Stimulated activated naive B cell treated with anti-CD40 and anti-IgM and Interleukin-4, amounts not matched to agents 10 μg/mL and 1 μg/mL and 100 μg/mL, for 72 hours (primary cell): ENCODE data around the gene C13orf46.
A peak's percentile ranks its signal among the peaks of the same experiment; 100 is the strongest.

ENCODE experiments used
- ATAC-seq, 2 donors: fragments of 150-1000 bp; cut with Tn5 transposase; replicated peaks; 2 replicates each; pipeline ENCODE4 v1.10.0; 2021; ENCODE audit warnings: moderate library complexity in 1 of 2
- DNase-seq: peaks from one replicate; pipeline ENCODE4 v3.0.0; 2021
- H3K27ac Mint-ChIP-seq: one replicate; pipeline ENCODE4 v1.8.0; 2022; ENCODE audit warnings: mild to moderate bottlenecking, mixed read lengths
- H3K27me3 Mint-ChIP-seq, 2 donors: one replicate each; pipeline ENCODE4 v1.8.0; 2022; ENCODE audit warnings: mixed read lengths in 2 of 2
- H3K36me3 Mint-ChIP-seq, 2 donors: one replicate each; pipeline ENCODE4 v1.8.0; 2022; ENCODE audit warnings: mixed read lengths in 2 of 2, mild to moderate bottlenecking in 1 of 2
- H3K4me1 Mint-ChIP-seq, 2 donors: one replicate each; pipeline ENCODE4 v1.8.0; 2022; ENCODE audit warnings: mixed read lengths in 2 of 2, mild to moderate bottlenecking in 1 of 2
- H3K4me3 Mint-ChIP-seq, 2 donors: one replicate each; pipeline ENCODE4 v1.8.0; 2022; ENCODE audit warnings: mild to moderate bottlenecking in 2 of 2, mixed read lengths in 2 of 2, moderate library complexity in 1 of 2
- H3K9me3 Mint-ChIP-seq, 2 donors: one replicate each; pipeline ENCODE4 v1.8.0; 2022; ENCODE audit warnings: mixed read lengths in 2 of 2, mild to moderate bottlenecking in 1 of 2

Gene C13orf46

GRCh38 chr13:113976711-113977684 lies 3.1 kb upstream of the C13orf46 start:
- Mint-ChIP-seq H3K4me1 (peaks cover 2 to 5% of the 10 kb centered on the region in 2 donors), H3K27ac (no peak overlapping the region)
- no peak for DNase-seq

GRCh38 chr13:113975416-113975815 lies 1.5 kb upstream of the C13orf46 start:
- no peak overlapping the region for H3K4me3 Mint-ChIP-seq
- peaks cover 30 to 48% of the 10 kb centered on the region in 2 donors for H3K36me3 Mint-ChIP-seq
- H3K4me1 Mint-ChIP-seq: peaks cover 2 to 5% of the 10 kb centered on the region in 2 donors
- no peak for DNase-seq
- H3K27me3 Mint-ChIP-seq: no peaks in the 10 kb centered on the region
- peaks cover 3 to 5% of the 10 kb centered on the region in 2 donors for H3K9me3 Mint-ChIP-seq
- ATAC-seq: no peak
- H3K27ac Mint-ChIP-seq: no peak overlapping the region

More at GRCh38 chr13:113976711-113977684, 3.1 kb upstream of the C13orf46 start:
- H3K27me3 Mint-ChIP-seq: no peaks in the 10 kb centered on the region
- H3K36me3 Mint-ChIP-seq: peaks cover 40 to 63% of the 10 kb centered on the region in 2 donors
- H3K9me3 Mint-ChIP-seq: peaks cover 3 to 8% of the 10 kb centered on the region in 2 donors
- H3K4me3 Mint-ChIP-seq: no peak overlapping the region
- no peak for ATAC-seq

GRCh38 chr13:113974304-113975281 lies 717 bp upstream of the C13orf46 start:
- ATAC-seq (no peak), DNase-seq (no peak)
- Mint-ChIP-seq H3K4me3 (no peak overlapping the region), H3K4me1 (peaks cover 2 to 5% of the 10 kb centered on the region in 2 donors), H3K9me3 (no peaks in the 10 kb centered on the region), H3K36me3 (peaks cover 23 to 40% of the 10 kb centered on the region in 2 donors), H3K27ac (no peak overlapping the region), H3K27me3 (no peaks in the 10 kb centered on the region)

- H3K36me3 Mint-ChIP-seq: peaks cover 15 to 28% of the 10 kb centered on the region in 2 donors
- H3K27me3 Mint-ChIP-seq: no peaks in the 10 kb centered on the region
- no peak overlapping the region for H3K4me3 Mint-ChIP-seq
- no peaks in the 10 kb centered on the region for H3K9me3 Mint-ChIP-seq
- H3K27ac Mint-ChIP-seq: no peak overlapping the region
- no peak for ATAC-seq
- H3K4me1 Mint-ChIP-seq: peaks cover 2 to 5% of the 10 kb centered on the region in 2 donors
- no peak for DNase-seq
Observed at GRCh38 chr13:113972451-113973217, 1.2 kb downstream of the C13orf46 start.

- ATAC-seq (no peak), DNase-seq (no peak)
- no peaks in the 10 kb centered on the region for H3K9me3 Mint-ChIP-seq
- peaks cover 7 to 19% of the 10 kb centered on the region in 2 donors for H3K36me3 Mint-ChIP-seq
- no peak overlapping the region for H3K4me3 Mint-ChIP-seq
- no peak overlapping the region for H3K27ac Mint-ChIP-seq
- no peaks in the 10 kb centered on the region for H3K27me3 Mint-ChIP-seq
- peaks cover 0 to 4% of the 10 kb centered on the region in 2 donors for H3K4me1 Mint-ChIP-seq
Observed at GRCh38 chr13:113971471-113972231, 2.2 kb downstream of the C13orf46 start.

- Mint-ChIP-seq H3K9me3 (no peaks in the 10 kb centered on the region), H3K36me3 (peaks cover 6 to 14% of the 10 kb centered on the region in 2 donors), H3K27ac (no peak overlapping the region), H3K4me1 (no peaks in the 10 kb centered on the region), H3K4me3 (no peak overlapping the region), H3K27me3 (no peaks in the 10 kb centered on the region)
- DNase-seq: no peak
- no peak for ATAC-seq
Observed at GRCh38 chr13:113970810-113971470, 2.9 kb downstream of the C13orf46 start.

- ATAC-seq (no peak), DNase-seq (no peak)
- H3K9me3 Mint-ChIP-seq: no peaks in the 10 kb centered on the region
- H3K4me3 Mint-ChIP-seq: no peak overlapping the region
- H3K4me1 Mint-ChIP-seq: no peaks in the 10 kb centered on the region
- peak overlapping the region; percentile 21 for H3K27ac Mint-ChIP-seq
- peaks cover 6 to 8% of the 10 kb centered on the region in 2 donors for H3K36me3 Mint-ChIP-seq
- H3K27me3 Mint-ChIP-seq: no peaks in the 10 kb centered on the region
Observed at GRCh38 chr13:113969973-113970611, 3.8 kb downstream of the C13orf46 start.

- Mint-ChIP-seq H3K4me1 (no peaks in the 10 kb centered on the region), H3K9me3 (no peaks in the 10 kb centered on the region), H3K27me3 (no peaks in the 10 kb centered on the region), H3K27ac (no peak overlapping the region), H3K4me3 (no peak overlapping the region), H3K36me3 (peaks cover 6 to 8% of the 10 kb centered on the region in 2 donors)
- no peak for DNase-seq
- ATAC-seq: no peak
Observed at GRCh38 chr13:113969311-113969972, 4.4 kb downstream of the C13orf46 start.

GRCh38 chr13:113968463-113969310 lies 5.2 kb downstream of the C13orf46 start:
- H3K27me3 Mint-ChIP-seq: no peaks in the 10 kb centered on the region
- H3K27ac Mint-ChIP-seq: no peak overlapping the region
- peaks cover 3 to 8% of the 10 kb centered on the region in 2 donors for H3K36me3 Mint-ChIP-seq
- no peaks in the 10 kb centered on the region for H3K9me3 Mint-ChIP-seq
- DNase-seq (no peak), ATAC-seq (no peak)
- H3K4me1 Mint-ChIP-seq: no peaks in the 10 kb centered on the region
- H3K4me3 Mint-ChIP-seq: no peak overlapping the region

- no peaks in the 10 kb centered on the region for H3K27me3 Mint-ChIP-seq
- DNase-seq: no peak
- no peak for ATAC-seq
- peaks cover 2 to 8% of the 10 kb centered on the region in 2 donors for H3K36me3 Mint-ChIP-seq
- no peak overlapping the region for H3K4me3 Mint-ChIP-seq
- H3K27ac Mint-ChIP-seq: no peak overlapping the region
- H3K9me3 Mint-ChIP-seq: no peaks in the 10 kb centered on the region
- H3K4me1 Mint-ChIP-seq: no peaks in the 10 kb centered on the region
Observed at GRCh38 chr13:113967729-113968462, 6.0 kb downstream of the C13orf46 start.

GRCh38 chr13:113967206-113967720 lies 6.6 kb downstream of the C13orf46 start:
- Mint-ChIP-seq H3K27me3 (no peaks in the 10 kb centered on the region), H3K27ac (no peak overlapping the region), H3K4me3 (no peak overlapping the region), H3K4me1 (no peaks in the 10 kb centered on the region), H3K36me3 (peaks cover 2 to 7% of the 10 kb centered on the region in 2 donors), H3K9me3 (no peaks in the 10 kb centered on the region)
- ATAC-seq (no peak), DNase-seq (no peak)
